HG03558 (cell line): ENCODE data around the gene ATP1B1.

ENCODE experiments used
- ATAC-seq: cut with Tn5 transposase; IDR thresholded peaks from one replicate; pipeline ENCODE4 v1.9.1; 2021; ENCODE audit warnings: moderate number of reproducible peaks; ENCODE audit not compliant: unreplicated experiment; ENCODE audit errors: extremely low read depth

ATP1B1 gene

GRCh38 chr1:169180174-169180573, 73.7 kb downstream of the ATP1B1 start:
- ATAC-seq: no peak
